Measurements from ENCODE around the gene FMNL1.

FMNL1 gene

DNA sequence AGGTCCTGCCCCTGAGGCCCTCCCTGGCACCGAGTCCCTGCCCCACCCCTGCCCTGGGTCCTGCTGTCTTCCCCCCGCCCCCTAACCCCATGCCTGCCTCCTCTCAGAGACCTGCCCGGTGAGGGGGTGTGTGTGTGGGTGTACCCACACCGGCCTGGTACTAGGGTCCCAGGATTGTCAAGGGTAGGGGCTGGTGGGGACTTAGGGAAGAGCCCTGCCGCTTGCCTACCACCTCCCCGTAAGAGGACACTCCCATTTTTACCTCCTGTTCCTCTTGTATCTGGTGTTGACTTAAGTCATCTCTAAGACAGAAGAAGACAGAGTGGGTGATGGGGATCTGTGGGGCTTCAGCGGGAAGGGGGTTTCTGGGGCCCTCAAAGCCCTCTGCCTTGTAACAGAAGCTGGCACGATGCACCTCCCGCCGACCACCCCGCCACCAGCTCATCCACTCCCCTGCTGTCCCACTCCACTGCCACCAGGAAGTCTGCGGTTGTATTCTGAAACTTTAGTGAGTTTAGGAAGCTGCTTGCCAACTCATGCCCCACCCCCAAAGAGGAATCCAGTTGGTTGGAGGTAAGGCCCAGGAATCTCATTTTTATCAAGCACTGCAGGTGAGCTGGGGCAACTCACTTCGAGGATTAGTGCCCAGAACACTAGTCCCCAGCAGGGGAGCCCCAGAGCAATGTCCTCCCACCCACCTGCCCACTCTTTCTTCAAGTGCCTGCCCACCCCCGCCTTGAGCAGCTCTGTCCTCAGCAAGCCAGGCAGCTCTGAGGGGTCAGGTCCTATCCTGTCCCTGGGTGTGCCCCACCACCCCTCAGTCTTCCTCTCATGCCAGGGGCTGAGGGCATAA lies 34.7 kb downstream of the FMNL1 start:
- no peak for DNase-seq (ENCODE audit: low spot score)

DNA sequence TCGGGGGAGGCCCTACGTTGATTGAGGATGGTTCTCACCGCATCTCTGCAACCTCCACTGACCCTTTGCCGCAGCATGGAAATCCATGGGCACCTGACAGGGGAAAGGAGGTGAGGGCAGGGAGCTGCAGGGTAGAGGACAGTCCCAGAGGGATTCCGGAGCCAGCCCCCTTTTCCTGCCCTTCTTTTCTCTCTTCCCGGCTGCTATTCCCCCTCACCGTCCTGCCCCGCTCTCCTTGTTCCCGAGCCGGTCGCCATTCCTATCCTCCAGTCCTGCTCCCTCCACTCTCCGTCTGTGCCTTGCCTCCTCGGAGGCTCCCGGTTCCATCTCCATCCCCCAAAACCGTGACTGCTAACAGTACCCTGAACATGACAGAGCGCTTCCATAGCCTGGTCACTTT lies 35.4 kb downstream of the FMNL1 start:
- DNase-seq (ENCODE audit: low spot score): no peak

DNA sequence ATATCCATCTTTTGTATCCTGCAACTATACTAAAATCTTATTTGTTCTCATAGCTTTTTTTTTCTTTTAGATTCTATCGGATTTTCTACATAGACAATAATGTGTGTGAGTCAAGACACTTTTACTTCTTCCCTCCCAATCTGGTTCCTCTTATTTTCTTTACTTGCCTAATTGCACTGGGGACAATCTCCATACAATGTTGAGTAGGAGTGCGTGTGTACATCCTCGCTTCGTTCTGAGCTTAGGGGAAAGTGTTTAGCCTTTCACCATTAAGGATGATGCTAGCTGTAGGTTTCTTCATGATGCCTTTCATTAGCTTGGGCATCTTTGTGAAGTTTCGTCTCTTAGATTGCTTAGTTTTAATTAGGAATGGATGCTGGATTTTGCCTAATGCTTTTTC lies 37.3 kb downstream of the FMNL1 start:
- no peak for DNase-seq (ENCODE audit: low spot score)

DNA sequence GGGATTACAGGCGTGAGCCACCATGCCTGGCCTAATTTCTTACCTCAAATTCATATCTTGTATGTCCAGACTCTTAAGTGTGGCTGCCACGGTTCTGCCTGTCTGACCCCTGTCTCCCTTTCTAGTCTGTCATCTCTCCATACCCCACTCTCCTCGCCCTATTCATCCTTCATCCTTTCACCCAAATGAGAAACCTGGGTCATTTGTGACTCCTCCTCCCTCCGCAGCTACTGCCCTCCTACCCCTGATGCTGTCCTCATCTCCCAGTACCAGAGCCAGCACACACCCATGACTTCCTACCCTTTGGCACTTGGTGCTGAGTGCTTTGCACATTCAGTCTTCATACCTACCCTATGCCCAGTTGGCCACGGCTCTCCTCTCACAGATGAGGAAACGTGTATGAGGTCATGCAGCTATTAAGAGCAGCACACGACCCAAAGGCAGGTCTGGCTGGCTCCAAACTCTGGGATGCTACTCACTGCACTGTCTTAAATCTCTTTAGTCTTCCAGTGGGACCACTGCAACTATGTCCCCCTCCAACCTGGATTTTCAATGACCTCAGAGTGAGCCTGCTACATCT lies 38.6 kb downstream of the FMNL1 start:
- no peak for DNase-seq (ENCODE audit: low spot score)

DNA sequence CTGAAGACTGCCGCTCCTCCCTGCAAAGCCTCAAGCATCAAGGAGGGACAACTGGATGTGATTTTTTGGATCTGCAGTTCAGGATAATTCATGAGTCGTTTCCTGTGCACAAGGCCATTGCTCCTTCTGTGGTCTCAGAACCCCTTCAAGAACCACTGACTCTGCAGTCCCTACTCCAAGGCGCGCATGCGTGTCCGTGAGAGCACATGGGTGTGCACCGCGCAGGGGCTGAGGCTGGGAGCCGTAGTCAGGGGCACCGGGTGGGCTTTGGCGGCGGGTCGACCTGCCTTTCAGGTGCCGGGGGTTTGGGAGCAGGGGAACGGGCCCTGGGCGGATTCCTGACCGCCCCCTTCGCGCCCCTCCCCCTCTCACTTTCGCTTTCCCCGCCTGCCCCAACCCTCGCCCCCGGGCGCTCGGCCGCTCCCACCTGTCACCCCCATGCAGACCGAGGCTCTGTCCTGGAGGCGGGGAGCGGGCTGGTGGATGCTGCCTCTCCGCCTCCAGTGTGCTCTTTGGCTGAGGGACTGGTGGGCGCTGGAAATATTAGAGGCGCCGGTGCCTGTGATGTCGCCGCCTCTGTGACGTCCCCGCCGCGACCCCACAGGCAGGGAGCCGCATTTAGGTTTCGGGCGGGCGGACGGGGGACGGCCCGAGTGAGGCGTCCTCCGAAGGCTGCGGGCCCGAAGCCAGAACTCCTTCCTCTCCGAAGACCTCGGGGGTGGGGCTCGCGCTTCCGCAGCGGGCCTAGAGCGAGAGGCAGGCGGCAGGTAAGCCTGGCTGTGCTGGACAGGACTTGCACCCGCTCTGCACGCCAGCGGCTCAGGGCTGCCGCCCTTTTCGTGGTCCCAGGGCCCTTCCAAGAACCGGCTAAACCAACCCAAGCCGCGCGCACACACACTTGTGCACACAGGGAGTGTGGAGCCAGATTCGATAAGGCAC lies 40.2 kb downstream of the FMNL1 start, which contains the start of gene SPATA32:
Gene SPATA32 (minus strand): TSS at position 518 of the 939 bp plus-strand sequence. CDS start 78 bp downstream, at position 440.
- DNase-seq (ENCODE audit: low spot score): no peak

DNA sequence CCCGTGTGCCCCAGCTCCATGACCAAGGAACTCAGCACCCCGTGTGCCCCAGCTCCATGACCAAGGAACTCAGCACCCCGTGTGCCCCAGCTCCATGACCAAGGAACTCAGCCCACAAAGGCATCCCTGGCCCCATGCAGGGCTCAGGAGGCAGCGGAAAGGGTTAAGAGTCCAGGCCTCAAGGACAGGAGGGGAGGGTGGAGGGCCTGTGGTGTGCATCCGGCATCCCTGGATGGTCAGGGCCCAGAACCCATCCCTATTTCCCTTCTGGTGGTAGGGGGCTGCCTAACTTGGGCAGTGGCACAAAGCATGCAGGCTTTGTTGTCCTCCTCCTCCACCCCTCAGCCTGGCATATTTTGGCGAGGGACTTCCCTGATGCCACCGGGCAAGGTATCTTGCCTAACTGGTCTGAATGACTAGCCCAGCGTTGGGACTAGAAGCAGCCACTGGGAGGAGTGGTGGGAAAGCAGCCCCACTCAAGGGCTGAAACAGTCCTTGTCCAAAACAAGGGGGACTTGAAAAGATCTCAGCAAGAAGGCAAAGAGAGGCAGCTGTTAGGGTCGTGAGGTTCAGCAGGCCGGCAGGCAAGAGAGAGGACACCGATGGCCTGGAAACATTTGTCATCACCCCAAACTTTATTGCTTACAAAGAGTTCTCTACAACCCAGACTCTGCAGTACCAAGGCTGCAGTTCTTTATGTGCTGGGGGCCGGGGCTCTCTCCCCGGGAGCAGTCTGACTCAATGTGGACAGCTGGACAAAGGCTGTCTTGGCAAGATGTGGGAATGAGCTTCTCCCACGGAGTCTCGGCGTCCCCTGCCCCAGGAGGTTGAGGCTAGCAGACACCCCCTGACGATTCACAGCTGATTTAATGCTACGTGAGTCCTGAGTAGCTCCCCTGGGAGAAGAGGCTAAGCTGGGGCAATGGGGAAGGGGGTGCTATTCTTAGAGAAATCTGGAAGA lies 41.1 kb downstream of the FMNL1 start:
- no peak for DNase-seq (ENCODE audit: low spot score)

DNA sequence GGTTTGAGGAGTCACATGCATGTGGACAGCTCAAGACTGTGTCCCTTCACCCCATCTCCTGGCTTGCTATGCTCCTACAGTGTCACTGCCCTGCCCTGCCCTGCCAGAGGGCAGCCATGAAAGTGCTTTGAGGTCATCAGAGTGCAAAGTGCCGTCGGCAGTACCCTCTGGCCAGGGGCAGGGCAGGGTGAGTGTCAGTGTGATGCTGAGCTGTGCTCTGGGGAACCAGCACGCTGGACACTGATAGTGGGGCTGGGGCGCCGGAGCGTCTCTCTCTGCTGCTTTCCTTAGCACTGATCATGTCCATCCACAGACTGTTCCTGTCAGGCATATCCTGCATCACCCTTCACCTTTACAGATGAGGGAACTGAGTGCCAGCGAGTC lies 41.8 kb downstream of the FMNL1 start:
- no peak for DNase-seq (ENCODE audit: low spot score)

DNA sequence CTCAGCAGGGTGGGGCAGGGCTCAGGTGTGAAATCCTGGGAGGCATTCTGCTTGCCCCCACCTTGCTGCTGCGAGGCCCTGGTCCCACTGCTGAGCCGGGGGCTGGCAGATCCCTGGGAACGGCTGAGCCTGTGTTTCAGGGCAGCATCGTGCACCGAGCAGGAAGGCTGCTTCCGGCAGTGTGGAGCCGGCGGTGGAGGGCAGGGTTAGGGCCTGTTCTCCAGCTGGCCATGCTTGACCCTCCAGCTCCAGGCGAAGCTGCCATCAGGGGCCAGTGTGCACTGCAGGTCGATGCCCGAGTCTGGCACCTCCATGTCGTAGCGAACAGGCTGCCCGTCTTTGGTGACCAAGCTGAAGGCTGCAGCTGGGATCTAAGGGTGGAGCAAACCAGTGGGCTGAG lies 42.7 kb downstream of the FMNL1 start:
- no peak for DNase-seq (ENCODE audit: low spot score)

DNA sequence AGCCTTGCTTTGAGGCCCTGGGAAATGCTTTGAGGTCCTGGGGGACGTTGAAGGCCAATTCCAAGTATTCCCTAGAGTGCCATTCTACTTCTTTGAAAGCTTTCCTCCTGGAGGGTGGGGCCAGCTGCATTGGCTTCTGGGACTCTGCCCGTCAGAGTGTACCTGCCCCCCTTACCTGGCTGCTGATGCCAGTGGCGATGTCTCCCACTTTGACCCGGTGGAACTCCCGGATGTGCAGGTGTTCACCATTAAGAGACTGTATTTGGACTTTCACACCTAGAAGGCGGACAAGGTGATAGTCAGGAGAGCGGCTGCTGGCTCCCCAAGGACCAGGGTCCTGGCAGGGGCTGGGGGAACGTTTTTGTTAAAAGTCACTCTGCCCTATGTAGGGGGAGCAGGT lies 43.3 kb downstream of the FMNL1 start:
- DNase-seq (ENCODE audit: low spot score): no peak

DNA sequence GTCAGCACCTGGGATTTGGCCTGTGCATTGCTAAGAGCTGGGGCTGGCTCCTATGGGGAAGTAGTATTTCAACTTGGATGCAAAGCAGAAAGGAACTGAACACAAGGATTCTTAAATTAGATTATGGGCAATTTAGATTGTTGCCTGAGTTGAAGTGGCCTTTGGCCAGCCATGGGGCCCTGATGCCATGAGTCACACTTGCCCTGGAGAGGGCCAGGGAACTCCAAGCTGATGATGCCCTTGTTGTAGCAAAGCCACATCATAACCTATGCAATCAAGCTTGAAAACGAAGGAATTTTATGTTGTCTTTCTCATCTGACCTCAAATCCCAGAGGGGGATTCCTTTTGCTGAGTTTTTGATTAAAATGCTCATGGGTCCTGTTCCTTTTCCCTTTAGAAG lies 44.1 kb downstream of the FMNL1 start:
- no peak for DNase-seq (ENCODE audit: low spot score)

DNA sequence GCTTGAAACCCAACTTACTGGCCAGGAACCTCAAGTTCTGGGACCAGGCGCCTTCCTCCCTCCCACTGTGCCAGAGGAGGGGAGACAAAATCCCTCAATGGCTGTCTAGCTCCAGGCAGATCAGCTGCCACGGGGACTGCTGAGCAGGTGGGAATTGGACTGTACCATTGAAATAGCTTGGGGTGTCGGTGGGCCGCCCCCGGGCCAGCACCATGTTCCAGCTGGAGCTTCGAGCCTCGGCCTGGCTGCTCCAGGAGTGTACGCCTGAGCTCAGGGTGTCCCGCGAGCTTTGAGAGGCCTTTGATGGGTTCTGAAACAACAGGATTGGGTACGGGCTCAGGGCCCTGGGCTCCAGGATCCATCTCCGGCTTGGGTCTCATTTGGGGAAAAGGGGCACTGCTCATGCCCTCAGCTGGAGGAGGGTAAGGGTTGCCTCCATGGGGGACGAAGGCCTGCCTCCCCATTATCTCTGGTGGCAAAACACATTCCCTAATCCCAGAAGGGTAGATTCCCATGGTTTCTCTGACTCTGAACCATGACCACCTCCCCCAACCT lies 44.8 kb downstream of the FMNL1 start:
- DNase-seq (ENCODE audit: low spot score): no peak

DNA sequence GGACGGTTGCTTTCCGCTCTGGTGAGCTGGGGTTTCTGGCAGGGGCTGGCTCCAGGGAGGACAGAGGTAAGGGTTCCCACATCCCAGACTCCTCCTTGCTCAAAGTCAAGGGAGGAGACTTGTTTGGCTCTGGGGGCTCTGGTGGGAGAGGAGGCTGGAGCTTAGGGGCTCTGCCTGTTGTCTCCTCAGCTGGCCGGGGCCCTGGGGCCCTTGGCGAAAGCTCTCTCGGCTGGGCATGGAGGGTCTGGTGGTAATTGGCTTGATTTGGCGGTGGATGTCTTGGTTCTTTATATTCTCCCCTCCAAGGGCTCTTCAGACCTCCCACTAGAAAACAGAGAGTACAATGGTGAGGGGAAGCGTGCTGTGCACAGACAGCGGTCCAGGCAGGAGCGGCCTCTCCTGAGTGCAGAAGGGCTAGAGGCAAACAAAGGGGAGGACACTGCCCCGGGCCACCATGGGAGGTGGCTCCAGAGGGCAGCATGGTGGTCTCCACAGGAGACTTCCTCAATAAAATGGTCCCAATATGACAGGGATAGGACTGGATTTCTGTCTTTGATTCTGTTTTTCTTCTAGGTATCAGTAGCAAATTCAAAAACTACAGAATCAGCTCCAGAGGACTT lies 45.9 kb downstream of the FMNL1 start:
- DNase-seq (ENCODE audit: low spot score): no peak

DNA sequence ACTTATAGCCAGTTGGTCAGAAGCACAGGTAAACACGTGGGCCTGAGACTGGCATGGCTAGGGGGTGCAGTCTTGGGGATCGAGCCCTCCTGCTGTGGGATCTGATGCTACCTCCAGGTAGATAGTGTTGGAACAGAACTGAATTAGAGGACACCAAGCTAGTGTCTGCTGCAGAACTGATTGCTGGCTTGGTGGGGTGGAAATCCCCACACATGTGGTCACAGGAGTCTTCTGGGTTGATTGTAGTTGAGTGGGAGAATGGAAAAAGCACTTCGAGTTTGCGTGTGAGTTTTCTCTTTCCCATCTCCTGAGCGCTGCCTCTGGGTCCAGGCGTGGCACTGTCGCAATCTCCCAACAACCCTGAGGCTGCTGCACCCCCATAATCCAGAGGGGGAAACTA lies 48.2 kb downstream of the FMNL1 start:
- DNase-seq (ENCODE audit: low spot score): no peak

DNA sequence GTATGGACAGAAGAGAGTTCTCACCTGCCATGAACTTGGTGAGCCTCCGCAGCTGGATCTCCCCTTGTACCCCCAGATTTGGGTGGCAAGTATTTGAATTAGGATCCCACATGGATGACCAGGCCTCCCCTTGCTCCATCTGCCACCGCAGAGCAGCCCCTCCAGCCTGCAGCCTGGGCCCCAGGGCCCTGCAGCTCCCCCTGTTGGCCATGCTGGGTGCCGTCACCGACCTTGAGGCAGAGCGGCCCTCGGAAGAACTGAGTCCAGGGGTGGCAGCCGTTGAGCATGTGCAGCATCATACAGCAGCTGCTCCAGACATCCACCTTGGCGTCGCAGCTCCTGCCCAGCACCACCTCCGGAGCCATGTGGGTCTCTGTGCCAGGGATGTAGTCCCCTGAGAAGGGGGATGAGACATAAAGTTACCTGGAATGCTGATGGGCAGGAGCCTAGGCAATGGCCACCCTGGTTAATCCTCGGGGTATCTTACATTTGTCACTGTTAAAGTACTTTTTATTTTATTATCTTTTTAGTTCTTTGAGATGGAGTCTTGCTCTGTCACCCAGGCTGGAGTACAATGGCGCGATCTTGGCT lies 49.2 kb downstream of the FMNL1 start:
- DNase-seq (ENCODE audit: low spot score): peak; percentile 45

DNA sequence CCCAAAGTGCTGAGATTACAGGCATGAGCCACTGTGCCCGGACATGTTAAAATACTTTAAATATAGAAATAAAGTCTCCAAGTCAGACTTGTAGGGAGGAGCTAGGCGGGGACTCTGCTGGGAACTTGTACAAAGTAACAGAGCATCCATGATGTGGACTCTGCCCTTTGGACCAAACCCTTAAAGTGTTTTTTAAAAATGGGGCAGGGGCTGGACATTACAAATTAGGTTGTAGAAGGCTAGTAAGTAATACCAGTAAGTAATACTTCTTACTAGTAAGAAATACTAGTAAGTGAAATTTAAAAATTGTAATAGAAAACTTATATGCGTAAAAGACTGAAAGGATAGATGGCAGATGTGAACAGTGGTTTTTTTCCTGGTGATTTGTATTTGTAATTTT lies 49.9 kb downstream of the FMNL1 start:
- no peak for DNase-seq (ENCODE audit: low spot score)

DNA sequence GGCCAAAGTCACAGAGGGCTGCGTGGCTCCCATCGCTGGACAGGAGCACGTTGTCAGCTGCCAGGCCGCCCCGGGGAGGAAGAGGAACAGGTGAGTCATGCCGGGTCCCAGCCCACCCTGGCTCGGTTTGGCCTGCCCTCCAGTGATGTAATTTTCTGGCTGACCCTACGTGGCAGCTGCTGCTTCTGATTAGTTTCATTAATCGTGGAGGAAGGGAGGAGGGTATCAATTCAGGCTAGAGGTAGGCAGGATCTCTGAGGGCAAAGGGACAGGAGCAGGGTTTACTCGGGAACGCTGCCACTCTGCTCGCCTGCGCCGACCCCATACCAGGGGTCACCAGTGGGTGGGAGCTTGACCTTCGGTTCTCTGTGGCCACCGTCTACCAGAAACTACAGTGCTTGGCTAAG lies 51.9 kb downstream of the FMNL1 start:
- no peak for DNase-seq (ENCODE audit: low spot score)

DNA sequence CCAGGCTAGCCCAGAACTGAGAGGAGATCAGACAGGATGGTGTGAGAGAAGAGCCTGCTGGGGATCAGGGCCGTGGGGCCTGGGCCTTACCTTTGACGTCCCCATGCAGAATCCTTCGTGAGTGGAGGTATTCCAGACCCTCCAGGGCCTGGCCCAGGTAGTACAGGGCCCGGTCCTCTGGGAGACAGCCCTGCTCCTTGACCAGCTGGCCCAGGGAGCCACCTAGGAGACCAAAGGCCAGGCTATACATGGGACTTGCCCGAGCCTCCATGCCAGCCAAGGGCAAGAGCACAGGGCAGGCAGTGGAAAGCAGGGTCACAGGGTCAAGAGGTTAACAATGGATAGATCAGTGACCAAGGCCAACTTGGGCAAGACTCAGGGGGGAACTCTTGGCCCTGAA lies 52.3 kb downstream of the FMNL1 start:
- no peak for DNase-seq (ENCODE audit: low spot score)

DNA sequence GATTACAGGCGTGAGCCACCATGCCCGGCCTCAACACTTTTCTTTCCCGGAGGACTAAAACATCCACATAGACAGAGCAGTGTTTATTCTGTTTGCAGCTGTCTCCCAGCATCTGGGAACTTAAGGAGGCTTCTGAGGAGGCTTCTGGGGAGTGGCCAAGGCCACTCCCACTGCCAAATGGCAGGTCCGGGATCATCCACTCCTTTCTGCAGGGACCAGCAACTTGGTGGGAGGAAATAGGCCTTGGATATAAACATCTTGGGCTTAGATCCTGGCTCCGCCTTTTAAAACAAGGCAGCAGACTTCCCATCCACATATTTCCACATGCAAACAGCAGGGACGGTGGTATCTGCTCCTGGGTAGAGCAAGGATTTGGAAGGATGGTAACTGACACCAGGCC lies 54.3 kb downstream of the FMNL1 start:
- DNase-seq (ENCODE audit: low spot score): no peak

DNA sequence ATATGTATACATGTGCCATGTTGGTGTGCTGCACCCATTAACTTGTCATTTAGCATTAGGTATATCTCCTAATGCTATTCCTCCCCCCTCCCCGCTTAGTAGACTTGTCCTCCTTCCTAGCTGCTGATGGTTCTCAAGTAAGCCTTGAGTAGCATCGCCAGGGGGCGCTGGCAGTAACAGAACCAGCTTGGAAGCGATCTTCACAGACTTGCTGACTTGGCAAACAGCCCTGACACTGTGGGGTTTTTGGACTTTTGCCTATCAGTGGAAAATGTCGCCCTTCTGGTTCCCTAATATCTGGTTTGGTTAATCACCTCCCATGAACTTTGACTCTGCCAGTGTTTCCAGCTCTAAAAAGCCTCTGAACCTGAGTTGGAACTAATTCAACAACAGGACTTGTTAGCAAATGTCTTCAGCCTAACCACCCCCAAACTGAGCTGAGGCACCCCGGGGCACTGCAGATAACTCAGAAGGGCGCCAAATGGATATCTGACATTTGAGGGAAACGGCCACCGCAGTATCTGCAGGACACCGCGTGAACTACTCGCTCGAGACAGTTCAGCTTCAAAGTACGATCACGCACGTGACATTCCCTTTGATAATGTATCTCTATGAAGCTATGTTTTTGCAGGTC lies 55.6 kb downstream of the FMNL1 start:
- DNase-seq (ENCODE audit: low spot score): peak; percentile 94

DNA sequence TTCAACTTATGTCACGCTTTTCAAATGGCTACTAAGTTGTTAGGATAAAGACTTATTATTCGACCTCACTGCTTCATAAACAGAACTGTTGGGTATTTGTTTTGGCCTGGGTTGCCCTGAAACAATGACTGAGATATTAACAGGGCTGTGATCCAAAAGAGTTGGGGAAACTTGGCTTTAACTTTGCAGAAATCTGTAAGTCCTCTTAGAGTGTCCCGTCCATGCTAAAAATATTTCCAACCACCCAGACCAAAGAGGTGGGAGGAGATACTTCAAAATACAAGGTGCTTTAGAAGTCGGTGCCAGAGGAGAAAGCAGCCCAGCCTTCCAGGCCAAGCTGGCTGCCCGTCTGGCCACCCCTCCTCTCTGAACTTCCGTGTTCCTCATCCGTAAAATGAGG lies 56.3 kb downstream of the FMNL1 start:
- no peak for DNase-seq (ENCODE audit: low spot score)
